Nephron (organoid): Measurements from ENCODE around the gene HADHA.

Experiments used
- H3K27ac Mint-ChIP-seq, 3 experiments: 2 replicates each; pipeline ENCODE4 v1.8.0; 2020; ENCODE audit warnings: mixed read lengths in 3 of 3, mild to moderate bottlenecking in 2 of 3, moderate library complexity in 1 of 3
- H3K27me3 Mint-ChIP-seq: 2 replicates; pipeline ENCODE4 v1.8.0; 2021; ENCODE audit warnings: low read depth, mild to moderate bottlenecking, moderate library complexity, mixed read lengths
- H3K36me3 Mint-ChIP-seq: 2 replicates; pipeline ENCODE4 v1.8.0; 2020; ENCODE audit warnings: low read depth, mixed read lengths
- H3K4me1 Mint-ChIP-seq: 2 replicates; pipeline ENCODE4 v1.8.0; 2020; ENCODE audit warnings: mixed read lengths
- H3K4me3 Mint-ChIP-seq, 3 experiments: 2 replicates each; pipeline ENCODE4 v1.8.0; 2020; ENCODE audit warnings: mild to moderate bottlenecking in 3 of 3, mixed read lengths in 3 of 3, moderate library complexity in 2 of 3
- H3K9me3 Mint-ChIP-seq: 2 replicates; pipeline ENCODE4 v1.8.0; 2020; ENCODE audit warnings: mixed read lengths
- TF ChIP-seq, protein P1 (sequence below), 3 experiments: fragments of 200-600 bp; sonication (generic); IDR thresholded peaks; one replicate each; pipeline ENCODE4 v1.5.0; 2021; ENCODE audit warnings: antibody characterized with exemption in 3 of 3; ENCODE audit not compliant: unreplicated experiment in 3 of 3

Gene HADHA

DNA sequence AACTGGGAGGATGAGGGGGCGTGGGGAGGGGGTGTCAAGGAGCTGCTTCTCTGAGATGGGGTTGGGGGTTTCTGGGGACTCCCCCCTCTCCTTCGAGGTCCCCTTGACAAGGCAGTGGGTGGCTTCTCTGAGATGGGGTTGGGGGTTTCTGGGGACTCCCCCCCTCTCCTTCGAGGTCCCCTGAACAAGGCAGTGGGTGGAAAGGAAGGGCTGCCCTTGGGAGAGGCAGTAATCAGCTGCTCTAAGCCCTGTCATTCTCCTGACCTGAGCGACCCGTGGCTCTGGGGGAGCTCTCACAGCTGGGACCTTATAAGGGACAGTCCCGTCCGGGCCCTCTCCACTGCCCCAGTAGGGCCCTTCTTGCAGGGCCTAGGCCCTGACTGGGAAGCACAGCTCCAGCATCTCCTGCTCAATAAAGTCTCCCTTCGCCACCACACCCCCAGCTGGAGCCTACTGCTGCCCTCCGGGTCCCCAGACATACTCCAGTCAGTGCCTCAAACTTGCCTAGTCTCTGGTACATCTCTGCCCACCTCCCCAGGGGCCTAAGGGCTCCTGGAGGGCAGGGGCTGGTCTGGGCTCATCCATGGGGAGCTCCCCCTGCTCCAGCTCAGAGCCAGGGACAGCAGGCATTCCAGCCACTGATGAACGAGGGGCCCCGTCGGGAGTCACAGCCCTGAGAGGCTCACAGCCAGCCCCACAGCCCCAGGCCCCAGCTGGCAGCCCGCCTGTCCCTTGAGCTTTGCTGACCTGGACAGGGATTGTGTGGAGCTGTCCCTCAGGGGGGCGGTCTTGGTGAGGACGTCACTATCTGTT, 68.8 kb downstream of the HADHA start:
- Mint-ChIP-seq H3K36me3 (no peaks in the 10 kb centered on the region), H3K27ac (peak overlapping the region in 1 of 3 experiments; percentile 9), H3K4me3 (peak overlapping the region; percentile 51 to 59 (median 54)), H3K9me3 (no peaks in the 10 kb centered on the region), H3K4me1 (peaks cover 20% of the 10 kb centered on the region), H3K27me3 (peaks cover 37% of the 10 kb centered on the region)
- TF ChIP-seq, protein P1, sequence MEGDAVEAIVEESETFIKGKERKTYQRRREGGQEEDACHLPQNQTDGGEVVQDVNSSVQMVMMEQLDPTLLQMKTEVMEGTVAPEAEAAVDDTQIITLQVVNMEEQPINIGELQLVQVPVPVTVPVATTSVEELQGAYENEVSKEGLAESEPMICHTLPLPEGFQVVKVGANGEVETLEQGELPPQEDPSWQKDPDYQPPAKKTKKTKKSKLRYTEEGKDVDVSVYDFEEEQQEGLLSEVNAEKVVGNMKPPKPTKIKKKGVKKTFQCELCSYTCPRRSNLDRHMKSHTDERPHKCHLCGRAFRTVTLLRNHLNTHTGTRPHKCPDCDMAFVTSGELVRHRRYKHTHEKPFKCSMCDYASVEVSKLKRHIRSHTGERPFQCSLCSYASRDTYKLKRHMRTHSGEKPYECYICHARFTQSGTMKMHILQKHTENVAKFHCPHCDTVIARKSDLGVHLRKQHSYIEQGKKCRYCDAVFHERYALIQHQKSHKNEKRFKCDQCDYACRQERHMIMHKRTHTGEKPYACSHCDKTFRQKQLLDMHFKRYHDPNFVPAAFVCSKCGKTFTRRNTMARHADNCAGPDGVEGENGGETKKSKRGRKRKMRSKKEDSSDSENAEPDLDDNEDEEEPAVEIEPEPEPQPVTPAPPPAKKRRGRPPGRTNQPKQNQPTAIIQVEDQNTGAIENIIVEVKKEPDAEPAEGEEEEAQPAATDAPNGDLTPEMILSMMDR (IDR thresholded peaks at IDR 0.05; ENCODE audit: unreplicated experiment in 3 of 3): no peak

DNA sequence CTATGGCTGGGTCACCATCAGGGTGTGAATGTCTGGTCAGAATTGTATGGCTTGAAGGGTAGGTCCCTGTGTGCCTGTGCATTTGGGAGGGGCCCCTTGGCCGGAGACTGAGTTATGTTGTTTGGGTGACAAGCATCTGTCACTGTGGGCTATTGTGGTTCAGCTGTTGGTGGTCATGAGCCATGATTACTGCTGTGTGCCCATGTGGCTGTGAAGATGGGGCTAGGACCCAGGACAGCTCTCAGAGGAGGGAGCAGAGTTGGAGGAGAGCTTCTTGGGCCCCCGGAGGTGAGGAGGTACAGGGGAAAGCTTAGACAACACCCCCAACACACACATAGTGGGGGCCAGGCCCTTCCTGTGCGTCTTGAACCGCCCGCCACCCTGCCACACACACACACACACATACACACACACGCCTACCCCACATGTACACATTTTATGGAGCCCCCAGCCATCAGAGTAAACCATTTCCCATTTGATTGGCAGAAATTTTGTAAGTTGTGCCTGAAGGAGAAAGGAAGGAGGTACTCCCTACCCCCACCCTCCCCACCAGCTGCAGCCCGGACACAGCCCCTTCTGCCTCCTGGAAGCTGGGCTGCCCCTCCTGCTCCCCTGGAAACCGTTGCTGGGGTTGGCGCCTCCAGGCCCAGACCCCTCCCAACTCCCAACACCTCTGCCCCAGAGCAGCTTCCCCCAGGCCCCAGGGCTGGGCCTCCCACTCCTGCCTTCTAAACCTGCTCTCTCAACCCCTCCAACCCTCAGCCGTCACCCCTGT, 69.6 kb downstream of the HADHA start:
- H3K4me1 Mint-ChIP-seq: peaks cover 15% of the 10 kb centered on the region
- peaks cover 31% of the 10 kb centered on the region for H3K27me3 Mint-ChIP-seq
- H3K9me3 Mint-ChIP-seq: no peaks in the 10 kb centered on the region
- peak overlapping the region; percentile 82 to 87 (median 82) for H3K4me3 Mint-ChIP-seq
- H3K27ac Mint-ChIP-seq: peak overlapping the region; percentile 12 to 46 (median 43)
- no peaks in the 10 kb centered on the region for H3K36me3 Mint-ChIP-seq
- TF ChIP-seq, protein P1 (IDR thresholded peaks at IDR 0.05; ENCODE audit: unreplicated experiment in 3 of 3): no peak

DNA sequence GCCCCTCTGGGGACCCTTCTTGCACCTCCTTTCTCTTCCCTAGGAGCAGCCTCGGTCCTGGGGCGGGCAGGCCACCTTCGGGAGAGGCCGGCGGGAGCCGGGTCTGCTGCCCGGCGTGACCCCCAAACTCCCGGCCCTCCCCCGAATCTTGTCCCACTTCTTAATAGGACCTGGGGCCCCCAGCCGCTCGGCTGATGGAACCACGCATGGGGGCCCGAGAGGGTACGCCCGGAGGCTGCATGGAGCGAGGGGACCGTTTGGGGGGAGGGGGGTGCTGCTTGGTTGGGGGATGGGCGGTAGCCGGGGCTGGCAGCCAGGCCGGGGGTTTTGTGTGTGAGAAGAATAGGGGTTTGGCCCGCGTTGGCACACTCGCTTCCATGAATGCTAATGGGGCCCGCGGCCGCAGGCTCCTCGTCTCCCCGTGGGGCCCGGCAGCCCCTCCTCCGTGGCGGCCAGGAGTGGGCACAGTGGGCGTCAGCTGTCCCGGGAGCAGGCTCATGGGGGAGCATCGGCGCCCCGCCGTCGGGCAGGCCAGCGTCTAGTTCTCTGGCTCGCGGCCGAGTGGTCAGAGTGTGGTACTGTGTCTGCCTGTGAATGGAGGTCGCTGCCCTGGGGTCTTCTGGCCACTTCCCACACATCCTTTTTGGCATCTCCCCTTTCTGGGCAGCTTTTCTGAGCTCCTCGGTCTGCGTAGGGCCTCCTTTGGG, 70.5 kb downstream of the HADHA start:
- TF ChIP-seq, protein P1 (IDR thresholded peaks at IDR 0.05; ENCODE audit: unreplicated experiment in 3 of 3): no peak
- Mint-ChIP-seq H3K9me3 (no peaks in the 10 kb centered on the region), H3K4me3 (peak overlapping the region; percentile 82 to 87 (median 82)), H3K27ac (peak overlapping the region in 2 of 3 experiments; percentile 46 to 66), H3K36me3 (no peaks in the 10 kb centered on the region), H3K4me1 (peaks cover 15% of the 10 kb centered on the region), H3K27me3 (peaks cover 27% of the 10 kb centered on the region)

DNA sequence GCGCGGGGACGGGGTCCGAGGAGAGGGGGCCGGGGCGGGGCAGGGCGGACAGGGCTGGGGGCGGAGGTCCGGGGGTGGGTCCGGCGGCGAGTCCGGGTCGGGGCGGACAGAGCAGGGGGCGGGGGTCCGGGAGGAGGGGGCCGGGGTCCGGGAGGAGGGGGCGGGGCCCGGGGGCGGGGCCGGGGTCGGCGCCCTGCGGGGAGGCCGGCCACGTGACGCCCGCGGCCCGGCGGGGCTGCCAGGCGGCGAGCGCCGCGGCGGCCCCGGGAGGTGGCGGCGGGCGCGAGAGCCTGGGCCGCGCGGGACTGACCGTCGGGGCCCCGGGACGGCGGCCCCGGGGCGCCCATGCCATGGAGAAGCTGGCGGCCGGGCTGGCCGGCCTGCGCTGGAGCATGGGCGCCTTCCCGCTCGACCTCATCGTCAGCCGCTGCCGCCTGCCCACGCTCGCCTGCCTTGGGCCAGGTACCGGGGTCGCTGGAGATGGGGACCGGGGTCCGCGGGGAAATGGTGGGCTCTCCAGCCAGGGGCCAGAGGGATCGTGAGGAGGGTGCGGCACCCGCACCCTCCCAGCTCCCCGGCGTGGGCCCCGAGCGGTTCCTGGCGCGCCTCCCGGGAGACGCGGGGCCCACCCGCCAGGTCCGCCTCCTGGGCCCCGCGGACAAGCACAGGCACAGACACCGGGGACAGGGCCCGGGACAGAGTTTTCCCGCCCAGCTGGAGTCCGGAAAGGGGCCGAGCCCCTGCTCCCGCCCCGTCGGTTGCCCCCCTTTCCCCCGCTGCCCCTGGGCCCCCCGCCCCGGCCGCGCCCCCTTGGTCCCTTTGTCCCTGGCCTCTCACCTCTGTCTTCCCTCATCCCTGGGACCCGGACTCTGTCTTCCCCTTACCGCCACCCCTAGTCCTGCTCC, 71.3 kb downstream of the HADHA start, which contains the start of gene GAREM2:
GAREM2 (plus strand) TSS at position 218 of the 905 bp plus-strand sequence; CDS start at position 351, 133 bp downstream.
- no peaks in the 10 kb centered on the region for H3K36me3 Mint-ChIP-seq

More for the DNA sequence above, 71.3 kb downstream of the HADHA start, which contains the start of gene GAREM2:
- Mint-ChIP-seq H3K9me3 (no peaks in the 10 kb centered on the region), H3K4me1 (peaks cover 15% of the 10 kb centered on the region), H3K27ac (peak within 1 kb of the TSS in 1 of 3 experiments; percentile 85), H3K4me3 (peak within 1 kb of the TSS; percentile 85 to 90 (median 89)), H3K27me3 (peaks cover 27% of the 10 kb centered on the region)
- TF ChIP-seq, protein P1 (IDR thresholded peaks at IDR 0.05; ENCODE audit: unreplicated experiment in 3 of 3): no peak
